ENCODE data around the gene IL22RA2.
"Not testable (repeated sequence)": the region's sequence is repeated elsewhere in the genome, so short reads cannot be mapped to it uniquely, and the experiment has no call there.

The IL22RA2 gene, protein sequence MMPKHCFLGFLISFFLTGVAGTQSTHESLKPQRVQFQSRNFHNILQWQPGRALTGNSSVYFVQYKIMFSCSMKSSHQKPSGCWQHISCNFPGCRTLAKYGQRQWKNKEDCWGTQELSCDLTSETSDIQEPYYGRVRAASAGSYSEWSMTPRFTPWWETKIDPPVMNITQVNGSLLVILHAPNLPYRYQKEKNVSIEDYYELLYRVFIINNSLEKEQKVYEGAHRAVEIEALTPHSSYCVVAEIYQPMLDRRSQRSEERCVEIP

DNA sequence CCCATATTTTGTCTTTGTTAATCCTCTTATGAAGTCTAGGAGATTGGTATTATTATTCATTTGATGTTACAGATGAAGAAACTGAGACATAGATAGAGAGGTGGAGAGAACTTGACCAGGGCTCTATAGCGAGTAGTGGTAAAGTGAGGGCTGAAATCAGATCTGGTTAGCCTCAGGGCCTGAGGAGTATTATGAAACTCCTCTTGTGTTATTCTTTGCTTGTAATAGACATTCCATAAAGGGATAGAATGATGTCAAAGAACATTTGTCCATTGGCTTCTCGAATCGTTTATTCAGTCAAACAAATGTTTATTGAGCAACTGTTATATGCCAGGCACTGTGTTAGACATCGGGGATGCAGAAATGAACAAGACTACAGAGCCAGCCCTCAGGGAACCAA is at the start of gene IL22RA2:
Gene IL22RA2, minus strand, starts transcription at position 144 of the 400 bp plus-strand sequence. CDS start 11,895 bp downstream, outside the sequence.
- no peak for DNase-seq

GRCh38 chr6:137222381-137222780 is 48.9 kb upstream of the IL22RA2 start:
- DNase-seq: peak; percentile 17

DNA sequence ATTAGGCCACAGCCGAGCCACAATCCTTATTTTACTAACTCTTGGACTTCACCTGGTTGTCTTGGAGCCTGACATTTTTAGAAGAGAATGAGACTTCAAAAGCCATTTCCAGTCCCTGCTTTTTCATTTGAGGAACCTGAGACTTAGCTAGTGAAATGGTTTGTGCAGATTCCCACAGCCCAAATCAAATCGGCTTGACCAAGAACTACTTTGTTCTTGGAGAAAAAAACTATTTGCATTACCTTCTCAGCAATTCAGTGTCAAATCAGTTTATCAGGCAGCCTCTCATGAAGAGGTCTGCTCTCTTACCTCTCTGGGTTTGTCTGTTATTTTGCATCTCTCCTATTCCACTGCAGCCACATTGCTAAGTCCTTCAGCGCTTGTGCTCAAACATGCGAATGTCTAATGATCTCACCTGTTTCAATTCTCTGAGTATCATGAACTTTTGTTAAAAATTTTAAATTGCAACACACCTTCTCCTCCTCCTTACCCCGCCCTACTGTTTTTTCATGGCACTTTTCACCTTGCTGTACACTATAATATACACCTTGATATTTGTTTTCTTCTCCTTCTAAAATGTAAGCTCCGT is 46.3 kb upstream of the IL22RA2 start:
- no peak for DNase-seq

- peak; percentile 97 for DNase-seq
Measured at GRCh38 chr6:137218917-137219663, 45.6 kb upstream of the IL22RA2 start, which contains the start of gene IFNGR1. Gene IFNGR1, minus strand, starts transcription at chr6:137219385. Its CDS starts 58 bp downstream, at chr6:137219327.

DNA sequence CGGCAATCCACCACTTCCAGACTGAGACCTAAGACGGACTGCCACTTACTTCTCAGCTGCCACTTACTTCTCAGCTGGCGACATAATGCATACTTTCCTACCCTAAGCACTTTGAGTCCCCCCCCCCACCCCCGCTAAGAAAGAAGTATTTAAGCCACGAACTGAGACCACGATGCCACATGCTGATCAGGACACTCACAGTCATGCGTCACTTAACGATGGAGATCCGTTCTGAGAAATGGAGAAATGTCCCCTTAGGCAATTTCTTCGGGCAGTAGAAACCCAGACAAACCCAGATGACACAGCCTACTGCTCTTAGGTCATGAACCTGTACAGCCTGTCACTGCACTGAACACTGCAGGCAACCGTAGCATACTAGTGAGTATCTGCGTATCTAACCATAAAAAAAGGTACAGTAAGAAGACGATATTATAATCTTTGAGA is 45.1 kb upstream of the IL22RA2 start:
- DNase-seq: peak; percentile 37

DNA sequence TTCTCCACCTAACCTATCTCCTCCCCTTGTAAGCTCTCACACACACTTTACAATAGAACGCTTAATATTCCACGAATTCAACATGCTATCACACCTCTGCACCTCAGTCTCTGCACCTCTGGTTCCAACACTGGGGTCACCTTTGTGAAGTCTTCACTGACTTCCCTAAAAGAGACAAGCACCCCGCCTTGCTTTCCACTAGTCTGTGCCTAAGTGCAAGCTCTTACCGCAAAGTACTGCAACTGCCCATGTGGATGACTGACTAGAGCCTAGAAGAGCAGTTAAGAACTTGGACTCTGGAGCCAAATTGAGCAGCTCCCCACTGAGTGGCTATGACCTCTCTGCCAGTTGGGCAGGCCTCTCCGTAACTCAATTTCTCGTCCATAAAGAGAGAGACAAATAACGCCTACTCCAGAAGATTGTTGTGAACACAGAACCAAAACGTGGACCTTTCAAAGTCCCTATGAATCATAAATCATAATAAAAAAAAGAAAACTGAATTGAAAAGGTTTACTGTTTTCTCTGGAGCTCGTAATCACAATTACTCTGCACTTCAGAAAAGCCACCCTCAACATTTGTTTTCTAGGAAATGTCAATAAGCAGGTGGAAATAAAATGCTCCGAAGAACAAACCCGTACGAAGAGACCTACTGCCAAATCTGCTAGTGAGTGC is 44.5 kb upstream of the IL22RA2 start:
- DNase-seq: peak; percentile 25

GRCh38 chr6:137216875-137217553 is 43.6 kb upstream of the IL22RA2 start:
- DNase-seq: no peak

DNA sequence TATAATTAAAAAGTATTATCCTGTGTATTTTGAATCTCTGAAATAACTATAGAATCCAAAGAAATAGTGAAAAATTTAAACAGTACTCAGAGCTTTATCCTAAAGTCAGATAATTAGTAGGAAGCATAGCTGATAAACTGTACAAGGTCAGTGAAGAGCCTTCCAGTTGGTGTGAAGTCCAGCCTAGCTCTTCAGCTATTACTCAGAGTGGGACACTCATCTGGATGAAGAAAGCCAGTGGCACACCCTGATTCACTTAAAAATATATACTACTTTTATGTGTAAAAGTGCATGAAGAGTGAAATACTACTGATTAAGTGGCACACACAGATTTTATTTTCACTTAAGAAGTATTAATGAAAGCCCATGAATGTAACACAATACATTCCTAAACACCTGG is 42.7 kb upstream of the IL22RA2 start:
- no peak for DNase-seq

GRCh38 chr6:137215630-137216029 is 42.2 kb upstream of the IL22RA2 start:
- DNase-seq: not testable (repeated sequence)

DNA sequence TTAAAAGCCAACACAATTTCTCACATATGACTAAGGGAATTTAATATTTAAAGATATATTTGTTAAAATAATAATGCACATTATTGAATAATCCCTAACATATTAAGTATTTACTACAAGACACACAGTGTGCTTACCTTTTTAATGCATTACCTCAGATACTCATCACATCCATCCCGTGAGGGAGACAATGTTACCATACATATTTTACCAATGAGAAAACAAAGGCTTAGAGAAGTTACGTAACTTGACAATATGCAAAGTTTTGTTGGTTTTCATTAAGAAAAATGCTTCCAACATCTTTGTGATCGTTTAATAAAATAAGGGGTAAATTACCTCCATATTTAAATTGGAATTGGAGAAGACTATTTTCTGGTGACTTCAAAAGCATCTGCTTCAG is 41.5 kb upstream of the IL22RA2 start:
- no peak for DNase-seq

DNA sequence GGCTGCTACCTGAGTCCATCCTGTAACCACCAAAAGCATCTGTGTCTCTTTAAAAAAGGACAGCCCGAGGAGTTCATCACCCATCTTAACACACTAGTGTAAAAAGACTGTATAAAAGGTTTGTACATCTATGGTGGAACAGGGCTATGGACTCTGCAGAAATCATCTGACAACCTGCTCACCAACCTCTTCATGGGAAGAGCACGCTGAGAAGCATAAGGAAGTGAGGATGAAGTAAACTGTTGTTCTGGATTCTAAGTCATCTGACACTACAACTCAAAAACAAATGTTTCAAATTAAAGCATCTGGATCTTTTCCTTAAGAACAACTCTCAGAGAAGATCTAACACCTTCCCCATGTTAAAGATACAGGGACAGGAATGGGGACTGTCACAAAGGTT is 40.4 kb upstream of the IL22RA2 start:
- DNase-seq: no peak

DNA sequence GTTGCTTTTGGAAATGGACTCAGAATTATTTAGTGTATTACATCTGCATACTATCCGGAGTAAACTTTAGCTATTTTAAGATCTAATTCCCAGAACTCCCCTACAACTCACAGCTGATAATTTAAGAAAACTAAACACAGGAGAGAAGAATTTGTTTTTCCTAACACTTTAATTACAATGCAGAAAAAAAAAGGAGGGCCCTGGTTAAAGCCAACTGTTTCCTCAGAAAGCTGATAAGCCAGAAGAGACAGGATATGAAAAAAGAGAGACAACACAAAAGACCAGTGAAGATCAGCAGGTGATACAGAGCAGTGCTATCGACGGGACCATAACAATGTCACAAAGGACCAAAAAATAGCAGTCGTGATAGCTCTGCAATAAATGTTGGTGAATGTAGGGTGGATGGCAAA is 39.9 kb upstream of the IL22RA2 start:
- no peak for DNase-seq

GRCh38 chr6:137211910-137212309 is 38.5 kb upstream of the IL22RA2 start:
- DNase-seq: no peak

- DNase-seq: no peak
Measured at GRCh38 chr6:137210903-137211302, 37.5 kb upstream of the IL22RA2 start.

- no peak for DNase-seq
Measured at GRCh38 chr6:137208279-137208678, 34.8 kb upstream of the IL22RA2 start.

DNA sequence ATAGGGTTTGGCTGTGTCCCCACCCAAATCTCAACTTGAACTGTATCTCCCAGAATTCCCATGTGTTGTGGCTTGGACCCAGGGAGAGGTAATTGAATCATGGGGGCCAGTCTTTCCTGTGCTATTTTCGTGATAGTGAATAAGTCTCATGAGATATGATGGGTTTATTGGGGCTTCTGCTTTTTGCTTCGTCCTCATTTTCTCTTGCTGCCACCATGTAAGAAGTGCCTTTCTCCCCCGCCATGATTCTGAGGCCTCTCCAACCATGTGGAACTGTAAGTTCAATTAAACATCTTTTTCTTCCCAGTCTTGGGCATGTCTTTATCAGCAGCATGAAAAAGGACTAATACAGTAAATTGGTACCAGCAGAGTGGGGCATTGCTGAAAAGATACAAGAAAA is 34.0 kb upstream of the IL22RA2 start:
- not testable (repeated sequence) for DNase-seq

DNA sequence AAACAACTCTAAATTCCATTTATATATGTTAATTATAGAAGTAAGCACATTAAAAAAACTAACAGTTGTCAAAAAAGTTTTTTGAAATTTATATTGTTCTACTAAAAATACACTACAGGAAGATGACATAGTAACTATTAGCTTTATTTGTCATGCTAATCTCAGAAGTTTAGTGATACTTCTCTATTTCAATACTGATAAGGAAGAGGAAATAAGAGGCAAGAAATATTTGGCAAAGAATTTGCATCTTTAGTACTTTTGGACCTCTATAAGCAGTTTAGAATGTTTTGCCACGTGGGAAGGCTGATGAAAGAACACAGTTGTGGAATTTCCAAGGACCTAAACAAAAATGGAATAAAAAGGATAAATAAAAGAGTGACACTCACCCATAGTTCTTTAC is 33.1 kb upstream of the IL22RA2 start:
- no peak for DNase-seq

DNA sequence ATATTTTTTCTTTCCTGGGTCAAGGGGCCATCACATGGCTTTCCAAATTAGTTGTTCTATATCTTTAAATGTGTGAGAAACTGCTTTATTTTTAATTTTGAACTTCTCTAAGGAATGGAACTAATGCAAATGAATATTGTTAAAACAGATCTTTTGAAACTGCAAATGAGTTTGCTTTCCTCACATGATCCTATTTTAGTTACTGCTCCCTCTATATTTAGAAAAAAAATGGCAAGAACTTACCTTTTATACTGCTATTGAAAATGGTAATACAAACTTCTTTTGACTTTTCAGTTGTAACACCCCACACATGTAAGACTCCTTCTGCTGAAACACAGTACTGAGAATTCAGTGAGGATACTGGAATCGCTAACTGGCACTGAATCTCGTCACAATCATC is 29.8 kb upstream of the IL22RA2 start:
- DNase-seq: no peak

DNA sequence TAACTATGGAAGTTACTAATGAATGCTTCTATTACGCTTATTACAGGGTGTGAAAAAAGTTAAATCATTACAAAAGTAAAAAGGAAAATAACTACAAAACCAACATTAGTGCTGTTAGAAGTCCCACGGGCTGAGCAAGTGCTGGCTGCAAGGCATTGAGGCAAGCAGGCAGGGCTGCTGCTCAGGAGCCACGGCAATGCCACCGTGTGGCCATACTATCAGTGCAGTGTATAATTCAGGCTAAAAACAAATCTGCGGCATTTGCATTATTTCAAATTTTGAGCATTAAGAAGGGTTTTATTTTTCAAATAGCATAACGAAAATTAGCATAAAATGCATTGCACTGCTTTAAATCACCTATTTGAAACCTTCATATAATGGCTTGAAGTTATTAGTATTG is 28.6 kb upstream of the IL22RA2 start:
- DNase-seq: peak; percentile 71

GRCh38 chr6:137201006-137201405 is 27.6 kb upstream of the IL22RA2 start:
- DNase-seq: no peak

GRCh38 chr6:137200288-137200687 is 26.8 kb upstream of the IL22RA2 start:
- DNase-seq: no peak
